Left forelimb (tissue), 1 donor: ENCODE measurements around the gene CREBBP.

Experiments used
- DNase-seq: peaks from one replicate; pipeline ENCODE4 v3.0.0-alpha.2; 2018; ENCODE audit warnings: low spot score

The CREBBP gene

GRCh38 chr16:3879887-3880564 lies 487 bp downstream of the CREBBP start:
- DNase-seq, result peak; percentile 83

DNA sequence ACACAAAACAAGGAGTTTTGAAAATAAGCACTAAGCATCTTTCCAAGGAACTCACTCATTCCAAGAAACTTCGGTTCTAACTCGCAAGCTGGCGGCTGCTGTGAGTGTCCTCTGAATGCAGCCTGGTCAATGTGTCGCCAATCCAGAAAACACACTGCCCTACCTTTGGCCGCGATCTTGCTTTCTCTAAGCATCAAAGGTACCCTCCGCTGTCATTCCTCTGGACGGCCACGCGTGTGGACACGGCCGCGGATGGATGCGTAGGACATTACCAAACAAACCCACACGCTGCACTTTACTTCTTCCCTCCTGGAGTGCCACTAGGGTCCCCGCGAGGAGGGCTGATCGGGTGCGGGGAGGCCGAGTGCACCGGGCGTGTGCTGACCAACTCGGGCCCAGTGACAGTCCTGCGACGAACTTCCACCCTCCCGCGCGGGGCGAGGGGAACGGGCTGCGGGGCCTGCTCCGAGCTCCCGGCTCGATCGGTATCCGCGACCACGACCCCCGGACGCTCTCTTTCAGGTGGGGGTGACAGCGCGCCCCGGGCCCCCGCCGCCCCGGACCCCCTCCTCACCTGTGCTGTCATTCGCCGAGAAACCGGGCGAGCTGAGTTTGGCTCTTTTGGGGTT lies 1.1 kb downstream of the CREBBP start:
- no peak for DNase-seq

GRCh38 chr16:3878610-3879009 lies 1.9 kb downstream of the CREBBP start:
- DNase-seq, result no peak

DNA sequence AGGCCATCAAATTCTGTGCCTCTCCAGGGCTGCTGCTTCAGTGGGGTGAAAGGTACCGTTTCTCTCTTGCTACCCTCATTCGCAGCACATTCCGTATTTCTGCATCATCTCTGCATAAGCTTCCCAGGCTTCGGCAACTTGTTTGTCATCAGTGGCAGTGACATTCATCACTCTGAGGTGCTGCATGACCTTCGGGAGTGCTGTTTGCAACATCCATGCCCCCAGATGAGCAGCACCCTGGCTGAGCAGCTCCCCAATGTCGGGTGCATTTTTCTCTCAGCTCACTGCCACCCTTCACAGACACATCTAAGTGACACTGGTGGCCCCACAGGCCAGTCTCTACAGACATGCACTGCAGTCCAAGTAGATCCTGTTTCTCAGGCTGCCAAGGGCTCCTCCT lies 3.8 kb downstream of the CREBBP start:
- no peak for DNase-seq

DNA sequence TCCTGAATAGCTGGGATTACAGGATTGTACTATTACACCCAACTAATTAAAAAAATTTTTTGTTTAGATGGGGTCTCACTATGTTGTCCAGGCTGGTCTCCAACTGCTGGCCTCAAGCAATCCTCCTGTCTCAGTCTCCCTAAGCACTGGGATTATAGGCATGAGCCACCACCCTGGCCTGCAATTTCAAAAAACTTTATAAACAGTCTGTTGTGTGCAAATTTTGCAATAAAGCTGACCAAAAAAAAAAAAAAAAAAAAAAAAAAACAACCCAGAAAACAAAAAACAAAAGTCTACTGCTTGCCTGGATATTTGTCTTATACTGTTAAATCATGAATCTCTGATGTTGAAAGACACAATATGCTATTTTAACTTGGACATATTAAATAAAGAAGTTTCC lies 4.4 kb downstream of the CREBBP start:
- no peak for DNase-seq

- DNase-seq, result no peak
Observed at GRCh38 chr16:3874794-3875692, 5.5 kb downstream of the CREBBP start.

DNA sequence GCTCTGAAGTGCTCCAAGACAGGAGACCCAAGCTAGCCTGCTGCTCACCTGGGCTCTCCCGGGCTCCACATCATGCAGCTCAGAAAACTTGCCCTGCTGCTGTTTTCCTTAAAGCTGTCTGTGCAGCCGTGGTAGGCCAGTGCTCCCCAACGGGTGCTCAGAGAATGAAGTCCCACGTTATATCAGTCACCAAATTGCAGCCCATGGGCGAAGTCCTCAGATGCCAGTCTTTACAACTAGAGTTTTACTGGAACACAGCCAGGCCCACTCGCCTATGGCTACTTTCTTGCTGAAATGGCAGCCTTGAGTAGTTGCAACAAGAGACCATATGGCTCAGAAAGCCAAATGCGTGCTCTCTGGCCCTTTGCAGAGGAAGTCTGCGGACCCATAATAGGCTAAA lies 6.3 kb downstream of the CREBBP start:
- DNase-seq, result no peak

DNA sequence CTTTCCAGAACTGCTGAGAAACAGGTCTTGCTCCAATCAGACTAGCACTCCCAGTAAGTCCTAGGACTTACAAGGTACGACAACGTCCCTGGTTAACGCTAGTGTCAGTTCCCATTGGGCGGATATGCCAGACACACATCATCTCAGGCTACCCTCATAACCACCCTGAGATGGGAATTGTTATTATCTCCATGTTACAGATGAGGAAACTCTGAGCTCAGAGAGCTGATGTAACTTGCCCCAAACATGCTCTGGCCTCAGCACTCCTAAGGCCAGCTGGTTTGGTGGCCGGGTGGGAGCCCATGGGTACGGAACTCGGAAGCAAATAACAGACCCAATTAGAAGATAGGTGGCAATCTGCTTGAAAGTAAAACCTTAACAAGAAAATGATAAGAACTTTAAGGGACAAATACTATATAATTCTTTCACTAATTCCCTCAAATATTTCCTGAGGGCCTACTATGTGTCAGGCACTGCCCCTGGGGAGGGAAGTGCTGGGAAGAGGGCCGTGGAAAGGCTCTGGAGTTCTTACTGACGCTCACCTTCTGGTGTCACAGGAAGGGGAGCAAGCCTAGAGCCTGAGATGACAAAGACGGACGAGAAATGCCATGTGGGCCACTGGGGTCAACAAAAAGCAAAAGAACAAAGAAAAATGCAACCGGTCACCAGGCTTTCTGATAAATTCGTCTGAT lies 6.9 kb downstream of the CREBBP start:
- no peak for DNase-seq

DNA sequence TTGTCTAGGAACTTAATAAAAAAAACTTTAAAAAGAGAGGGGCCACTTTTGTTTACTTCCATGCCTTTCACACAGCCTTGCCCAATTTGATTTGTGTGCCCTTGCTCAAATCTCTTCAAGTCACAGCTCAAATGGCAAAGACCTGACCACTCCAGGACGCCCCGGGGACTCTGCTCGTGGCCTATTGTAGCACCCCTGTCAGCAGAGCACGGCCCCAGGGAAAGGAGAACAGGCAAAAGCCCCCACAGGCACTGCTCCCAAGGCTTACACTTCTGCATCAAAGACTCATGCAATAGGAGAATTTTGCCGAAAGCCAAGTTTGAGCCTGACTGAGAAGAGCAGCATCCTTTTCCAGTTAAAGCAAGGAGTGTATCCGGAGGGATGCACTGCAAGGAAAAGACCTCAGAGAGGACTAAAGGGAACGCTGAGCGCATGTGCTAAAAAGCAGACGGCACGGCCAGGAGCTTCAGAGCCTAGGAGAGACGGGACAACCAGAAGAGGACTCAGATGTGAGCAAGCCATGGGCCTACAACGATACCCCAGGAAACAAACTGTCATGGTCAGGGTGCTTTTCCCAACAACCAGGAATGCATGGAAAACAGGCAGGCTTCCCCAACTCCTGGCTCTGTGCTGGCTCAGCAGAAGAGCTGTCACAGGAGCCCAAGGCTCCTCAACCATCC lies 8.2 kb downstream of the CREBBP start:
- DNase-seq, result no peak

GRCh38 chr16:3868967-3869366 lies 11.5 kb downstream of the CREBBP start:
- DNase-seq, result no peak

DNA sequence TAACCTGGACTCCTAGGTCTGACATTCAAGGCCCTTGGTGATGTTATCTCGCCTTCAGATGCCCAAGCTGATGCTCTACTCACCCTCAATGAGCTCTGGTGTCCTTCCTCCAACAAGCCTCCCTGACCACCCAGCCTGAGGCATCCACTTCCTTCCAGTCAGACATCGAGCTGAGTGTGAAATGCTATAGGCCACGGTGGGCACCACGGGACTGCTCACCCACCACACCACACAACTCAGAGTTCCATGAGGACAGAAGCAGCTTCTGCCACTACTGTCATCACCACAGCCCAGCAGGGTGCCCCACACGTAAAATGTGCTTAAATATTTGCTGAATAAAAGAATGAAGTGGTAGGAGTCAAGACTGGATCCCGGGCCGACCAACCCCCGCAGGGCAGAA lies 12.0 kb downstream of the CREBBP start:
- DNase-seq, result no peak

- no peak for DNase-seq
Observed at GRCh38 chr16:3866703-3867431, 13.6 kb downstream of the CREBBP start.

DNA sequence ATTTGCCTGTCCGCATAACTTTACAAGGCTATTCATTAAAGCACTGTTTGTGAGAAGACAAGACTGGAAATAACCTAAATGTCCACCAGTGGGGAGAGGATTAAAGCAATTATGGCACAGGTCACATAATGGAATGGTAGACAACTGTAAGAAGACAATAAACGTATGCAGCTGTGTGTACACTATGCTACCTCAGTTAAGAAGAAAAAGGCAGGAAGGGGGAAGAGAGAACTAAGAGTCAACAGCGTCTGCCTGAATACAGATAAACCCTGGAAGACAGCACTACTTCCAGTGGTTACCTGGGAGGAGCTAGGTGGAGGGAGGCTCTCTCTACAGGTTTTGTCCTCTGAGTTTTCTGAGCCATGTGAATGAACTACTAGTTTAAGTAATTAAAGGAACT lies 15.3 kb downstream of the CREBBP start:
- no peak for DNase-seq

GRCh38 chr16:3864562-3864961 lies 16.0 kb downstream of the CREBBP start:
- no peak for DNase-seq

DNA sequence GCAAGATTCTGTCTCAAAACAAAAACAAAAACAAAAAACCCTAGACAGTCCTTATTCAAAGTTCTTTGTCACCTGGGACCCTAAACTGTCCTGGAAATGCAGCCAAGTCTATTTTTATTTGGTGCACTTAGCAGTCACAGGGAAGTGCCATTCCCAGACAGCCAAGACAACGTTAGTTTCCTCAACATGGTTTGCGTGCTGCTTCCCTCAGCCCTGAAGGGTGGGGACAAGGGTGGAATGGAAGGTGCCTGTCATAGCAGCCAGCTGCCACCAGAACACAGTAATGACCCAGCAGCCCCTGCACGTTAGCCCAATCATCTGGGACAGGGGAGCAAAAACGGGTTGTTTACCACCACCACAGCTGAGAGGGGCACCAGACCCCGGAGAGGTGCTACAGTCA lies 16.9 kb downstream of the CREBBP start:
- no peak for DNase-seq

DNA sequence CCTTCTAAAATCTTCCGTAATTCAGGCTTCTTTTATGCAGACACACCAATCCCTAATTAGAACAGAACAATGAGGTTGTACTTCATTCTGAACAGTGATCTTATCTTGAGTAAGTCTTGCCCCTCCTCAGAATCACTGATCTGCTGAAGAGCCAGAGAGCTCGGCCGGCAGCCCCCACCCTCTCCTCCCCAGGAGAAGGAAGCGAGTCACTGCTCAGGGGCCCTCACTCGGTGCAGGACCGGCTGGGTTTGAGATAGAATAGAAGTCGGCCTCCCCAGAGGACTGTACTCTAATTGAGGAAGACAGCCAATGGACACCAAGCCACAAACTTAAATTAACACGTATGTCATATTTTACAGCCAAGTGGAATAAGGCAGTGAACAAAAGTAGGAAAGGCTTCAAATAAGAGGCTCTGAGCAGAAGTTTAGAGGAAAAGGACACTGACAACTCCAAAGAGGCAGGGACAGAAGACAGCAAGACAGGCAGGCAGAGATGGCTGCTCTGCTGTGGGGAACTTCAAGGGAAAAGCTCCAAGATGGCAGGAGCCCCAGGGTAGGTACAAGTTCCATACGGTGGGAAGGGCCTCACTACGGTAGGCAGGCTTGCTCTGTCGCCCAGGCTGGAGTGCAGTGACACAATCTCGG lies 18.6 kb downstream of the CREBBP start:
- no peak for DNase-seq

GRCh38 chr16:3859889-3860288 lies 20.6 kb downstream of the CREBBP start:
- DNase-seq, result no peak

DNA sequence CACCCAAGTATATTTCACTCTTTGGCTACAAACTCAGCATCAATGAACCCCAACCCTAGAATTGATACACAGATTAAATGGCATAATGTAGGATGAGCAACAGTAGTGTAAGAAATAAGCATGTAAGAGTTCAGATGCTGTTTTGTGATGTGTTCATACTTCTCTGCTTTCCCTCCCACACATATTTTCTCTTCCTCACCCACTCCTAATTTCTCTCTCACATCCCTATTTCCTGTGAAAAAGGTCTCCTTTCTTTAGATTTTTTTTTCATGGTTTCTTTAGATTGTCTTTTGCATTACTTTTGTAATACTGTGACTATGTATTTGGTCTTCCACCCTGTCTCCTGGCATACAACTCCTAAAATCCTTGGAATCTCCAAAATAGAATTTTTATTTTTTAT lies 21.7 kb downstream of the CREBBP start:
- no peak for DNase-seq

GRCh38 chr16:3857189-3858043 lies 23.1 kb downstream of the CREBBP start:
- DNase-seq, result no peak
